H9 (cell line): ENCODE data around the gene AP1S1. TPM values are rescaled to one million over a fixed set of nuclear protein-coding genes. Genes with fewer than 3 reads are reported as not detected.

ENCODE experiments used
- DNase-seq: peaks from one replicate; pipeline ENCODE4 v3.0.0-alpha.2; 2017
- H2AFZ ChIP-seq: one replicate; pipeline ENCODE4 v1.6.1; 2013; ENCODE audit warnings: mild to moderate bottlenecking, low read length, control low read depth, moderate library complexity
- H2AK5ac ChIP-seq: 2 replicates; pipeline ENCODE4 v1.6.1; 2013; ENCODE audit warnings: low read length, control low read depth, mixed read lengths; ENCODE audit not compliant: insufficient read length
- H2BK120ac ChIP-seq: one replicate; pipeline ENCODE4 v1.6.1; 2013; ENCODE audit warnings: low read depth, mild to moderate bottlenecking, low read length, control low read depth, inconsistent platforms; ENCODE audit not compliant: poor library complexity, severe bottlenecking
- H2BK12ac ChIP-seq: 2 replicates; pipeline ENCODE4 v1.6.1; 2013; ENCODE audit warnings: low read length, control low read depth, mixed read lengths, low read depth; ENCODE audit not compliant: insufficient read length
- H2BK15ac ChIP-seq: 2 replicates; pipeline ENCODE4 v1.6.1; 2013; ENCODE audit warnings: low read depth, low read length, control low read depth
- H2BK20ac ChIP-seq: one replicate; pipeline ENCODE4 v1.6.1; 2013; ENCODE audit warnings: low read depth, mild to moderate bottlenecking, low read length, control low read depth, inconsistent platforms; ENCODE audit not compliant: poor library complexity, severe bottlenecking
- H2BK5ac ChIP-seq: 2 replicates; pipeline ENCODE4 v1.6.1; 2013; ENCODE audit warnings: low read length, control low read depth, mixed read lengths; ENCODE audit not compliant: insufficient read length
- H3K14ac ChIP-seq: 2 replicates; pipeline ENCODE4 v1.6.1; 2013; ENCODE audit warnings: low read length, control low read depth; ENCODE audit not compliant: insufficient read depth
- H3K18ac ChIP-seq: 2 replicates; pipeline ENCODE4 v1.6.1; 2013; ENCODE audit warnings: low read depth, mild to moderate bottlenecking, mixed read lengths, low read length, control low read depth; ENCODE audit not compliant: insufficient read length
- H3K23ac ChIP-seq: 2 replicates; pipeline ENCODE4 v1.6.1; 2013; ENCODE audit warnings: low read length, control low read depth, mixed read lengths, low read depth; ENCODE audit not compliant: insufficient read length
- H3K23me2 ChIP-seq: 2 replicates; pipeline ENCODE4 v1.6.1; 2013; ENCODE audit warnings: low read depth, mild to moderate bottlenecking, mixed read lengths, low read length, control low read depth; ENCODE audit not compliant: insufficient read length, poor library complexity, severe bottlenecking
- H3K27ac ChIP-seq: 2 replicates; pipeline ENCODE4 v1.5.1; 2013; ENCODE audit warnings: low read length, control low read depth, mixed read lengths, low read depth; ENCODE audit not compliant: insufficient read length
- H3K27me3 ChIP-seq: 2 replicates; pipeline ENCODE4 v1.6.1; 2013; ENCODE audit warnings: low read length, control low read depth, inconsistent platforms; ENCODE audit not compliant: insufficient read depth
- H3K4ac ChIP-seq: 2 replicates; pipeline ENCODE4 v1.6.1; 2013; ENCODE audit warnings: low read depth, mild to moderate bottlenecking, control low read depth, inconsistent platforms, low read length, moderate library complexity
- H3K4me1 ChIP-seq: 2 replicates; pipeline ENCODE4 v1.6.1; 2013; ENCODE audit warnings: low read length, control low read depth, inconsistent platforms; ENCODE audit not compliant: insufficient read depth
- H3K4me2 ChIP-seq: 2 replicates; pipeline ENCODE4 v1.6.1; 2013; ENCODE audit warnings: low read length, control low read depth, mixed read lengths; ENCODE audit not compliant: insufficient read length, insufficient read depth
- H3K56ac ChIP-seq: 2 replicates; pipeline ENCODE4 v1.6.1; 2013; ENCODE audit warnings: low read depth, mild to moderate bottlenecking, mixed read lengths, low read length, control low read depth; ENCODE audit not compliant: insufficient read length
- H3K79me1 ChIP-seq: 2 replicates; pipeline ENCODE4 v1.6.1; 2013; ENCODE audit warnings: low read depth, mild to moderate bottlenecking, moderate library complexity, low read length, control low read depth, inconsistent platforms; ENCODE audit not compliant: insufficient read depth, poor library complexity, severe bottlenecking
- H3K79me2 ChIP-seq: 2 replicates; pipeline ENCODE4 v1.6.1; 2013; ENCODE audit warnings: low read length, control low read depth, inconsistent platforms; ENCODE audit not compliant: insufficient read depth
- H3K9ac ChIP-seq: 2 replicates; pipeline ENCODE4 v1.6.1; 2013; ENCODE audit warnings: low read length, control low read depth, mixed read lengths; ENCODE audit not compliant: insufficient read length; ENCODE audit errors: extremely low read depth
- H3K9me3 ChIP-seq: one replicate; pipeline ENCODE4 v1.6.1; 2013; ENCODE audit warnings: low read depth, low read length, inconsistent platforms; ENCODE audit not compliant: control insufficient read depth
- H3T11ph ChIP-seq: one replicate; pipeline ENCODE4 v1.6.1; 2013; ENCODE audit warnings: mild to moderate bottlenecking, low read length, control low read depth, inconsistent platforms
- H4K20me1 ChIP-seq: one replicate; pipeline ENCODE4 v1.6.1; 2013; ENCODE audit not compliant: control insufficient read depth, insufficient read length, insufficient read depth
- H4K5ac ChIP-seq: 2 replicates; pipeline ENCODE4 v1.6.1; 2013; ENCODE audit warnings: low read depth, mild to moderate bottlenecking, mixed read lengths, low read length, control low read depth; ENCODE audit not compliant: insufficient read length
- H4K8ac ChIP-seq: replicated peaks from 2 replicates; pipeline ENCODE4 v1.6.1; 2013; ENCODE audit warnings: low read length, control low read depth, mixed read lengths, low read depth; ENCODE audit not compliant: insufficient read length
- H4K91ac ChIP-seq: 2 replicates; pipeline ENCODE4 v1.6.1; 2013; ENCODE audit warnings: low read depth, mild to moderate bottlenecking, moderate library complexity, mixed read lengths, low read length, control low read depth; ENCODE audit not compliant: insufficient read length
- H3K27ac Mint-ChIP-seq, 3 experiments: 2 replicates in 2 of 3; 3 replicates in 1 of 3; pipeline ENCODE4 v1.8.0; 2020 to 2021; ENCODE audit warnings: mixed read lengths in 3 of 3, mild to moderate bottlenecking in 1 of 3, moderate library complexity in 1 of 3
- H3K27me3 Mint-ChIP-seq: 2 replicates; pipeline ENCODE4 v1.8.0; 2021; ENCODE audit warnings: low read depth, mild to moderate bottlenecking, moderate library complexity, mixed read lengths
- H3K36me3 Mint-ChIP-seq, 3 experiments: 2 replicates in 2 of 3; 3 replicates in 1 of 3; pipeline ENCODE4 v1.8.0; 2020 to 2021; ENCODE audit warnings: low read depth in 3 of 3, mixed read lengths in 3 of 3; ENCODE audit not compliant: insufficient read depth in 1 of 3
- H3K4me1 Mint-ChIP-seq, 2 experiments: 2 replicates each; pipeline ENCODE4 v1.8.0; 2020; ENCODE audit warnings: mixed read lengths in 2 of 2
- H3K4me3 Mint-ChIP-seq, 2 experiments: 2 replicates in 1 of 2; 3 replicates in 1 of 2; pipeline ENCODE4 v1.8.0; 2020 to 2021; ENCODE audit warnings: mild to moderate bottlenecking in 2 of 2, mixed read lengths in 2 of 2, moderate library complexity in 1 of 2
- H3K9me3 Mint-ChIP-seq, 2 experiments: 2 replicates in 1 of 2; 3 replicates in 1 of 2; pipeline ENCODE4 v1.8.0; 2020; ENCODE audit warnings: mild to moderate bottlenecking in 2 of 2, mixed read lengths in 2 of 2, moderate library complexity in 1 of 2
- WGBS: extraction: QIAGEN DNeasy Blood & Tissue Kit; methylation state at CpG from one replicate; pipeline ENCODE4 v1.1.7; 2013; ENCODE audit warnings: missing lambda C conversion rate, low lambda C conversion rate, mixed read lengths; ENCODE audit not compliant: insufficient read length; ENCODE audit errors: extremely low coverage; 5-methylcytosine and 5-hydroxymethylcytosine counted together
- total RNA-seq: library from RNA; stranded (reverse); gene quantifications from 2 replicates; pipeline ENCODE4 v1.2.1, GENCODE V29; 2021
- TF ChIP-seq, protein P1 (sequence below): fragments of 200-600 bp; sonication (generic); conservative IDR thresholded peaks from 3 replicates; pipeline ENCODE4 v1.8.0; 2021; ENCODE audit warnings: antibody characterized with exemption, mild to moderate bottlenecking

AP1S1 gene
- total RNA-seq, 1 experiment from 2014 or later: 65.2 TPM

GRCh38 chr7:101122933-101123702 lies 31.2 kb upstream of the AP1S1 start:
- peaks cover 0 to 5% (median 3%) of the 10 kb centered on the region in 3 experiments; a peak in 3 of 7 replicates for H3K36me3 Mint-ChIP-seq
- Histone ChIP-seq H3K9ac (no peak overlapping the region), H3K9me3 (no peaks in the 10 kb centered on the region), H3K27me3 (no peaks in the 10 kb centered on the region), H4K91ac (no peak overlapping the region), H2AFZ (no peak overlapping the region), H3K14ac (no peak overlapping the region), H3K79me2 (no peaks in the 10 kb centered on the region), H3K4me1 (peaks cover 13% of the 10 kb centered on the region; the same call in 1 of the 2 replicates), H4K5ac (no peak overlapping the region), H3K4me2 (no peak overlapping the region), H2BK15ac (no peak overlapping the region), H2BK20ac (no peak overlapping the region), H3K27ac (peak overlapping the region; percentile 73), H3K56ac (no peak overlapping the region), H3K23ac (no peak overlapping the region), H3K18ac (peak overlapping the region; percentile 77), H2BK5ac (no peak overlapping the region), H3T11ph (no peak overlapping the region), H3K79me1 (no peaks in the 10 kb centered on the region), H2BK12ac (no peak overlapping the region), H3K23me2 (no peaks in the 10 kb centered on the region), H3K4ac (no peak overlapping the region), H4K20me1 (no peaks in the 10 kb centered on the region), H2BK120ac (no peak overlapping the region), H2AK5ac (no peak overlapping the region), H4K8ac (no peak overlapping the region)
- H3K9me3 Mint-ChIP-seq: peaks cover 6 to 7% of the 10 kb centered on the region in 2 experiments; a peak in 3 of 5 replicates
- no peak overlapping the region for H3K4me3 Mint-ChIP-seq
- DNase-seq: no peak
- no CpG with 5 or more reads among the region's 11 CpGs for WGBS
- TF ChIP-seq, protein P1, sequence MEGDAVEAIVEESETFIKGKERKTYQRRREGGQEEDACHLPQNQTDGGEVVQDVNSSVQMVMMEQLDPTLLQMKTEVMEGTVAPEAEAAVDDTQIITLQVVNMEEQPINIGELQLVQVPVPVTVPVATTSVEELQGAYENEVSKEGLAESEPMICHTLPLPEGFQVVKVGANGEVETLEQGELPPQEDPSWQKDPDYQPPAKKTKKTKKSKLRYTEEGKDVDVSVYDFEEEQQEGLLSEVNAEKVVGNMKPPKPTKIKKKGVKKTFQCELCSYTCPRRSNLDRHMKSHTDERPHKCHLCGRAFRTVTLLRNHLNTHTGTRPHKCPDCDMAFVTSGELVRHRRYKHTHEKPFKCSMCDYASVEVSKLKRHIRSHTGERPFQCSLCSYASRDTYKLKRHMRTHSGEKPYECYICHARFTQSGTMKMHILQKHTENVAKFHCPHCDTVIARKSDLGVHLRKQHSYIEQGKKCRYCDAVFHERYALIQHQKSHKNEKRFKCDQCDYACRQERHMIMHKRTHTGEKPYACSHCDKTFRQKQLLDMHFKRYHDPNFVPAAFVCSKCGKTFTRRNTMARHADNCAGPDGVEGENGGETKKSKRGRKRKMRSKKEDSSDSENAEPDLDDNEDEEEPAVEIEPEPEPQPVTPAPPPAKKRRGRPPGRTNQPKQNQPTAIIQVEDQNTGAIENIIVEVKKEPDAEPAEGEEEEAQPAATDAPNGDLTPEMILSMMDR: no peak
- H3K4me1 Mint-ChIP-seq: peaks cover 46 to 53% of the 10 kb centered on the region in 2 experiments
- H3K27ac Mint-ChIP-seq: no peak overlapping the region
- peaks cover 6% of the 10 kb centered on the region for H3K27me3 Mint-ChIP-seq
